ENCODE data around the gene OR4N2. TPM values are rescaled to one million over a fixed set of nuclear protein-coding genes. Genes with fewer than 3 reads are reported as not detected.

Gene OR4N2
- not detected for total RNA-seq

GRCh38 chr14:19803470-19803869 is at the start of gene OR4N2:
OR4N2 (plus strand) TSS chr14:19803770; CDS start chr14:19827449, 23,679 bp downstream.

GRCh38 chr14:19773204-19773603 is 30.4 kb upstream of the OR4N2 start, which contains the start of gene OR4M1:
OR4M1 (plus strand) TSS chr14:19773504; CDS start chr14:19780323, 6,819 bp downstream.

GRCh38 chr14:19874842-19875241 is 71.3 kb downstream of the OR4N2 start, which contains the start of gene OR4K2:
OR4K2 (plus strand) TSS chr14:19875142; CDS start chr14:19876268, 1,126 bp downstream.

Other genes with a start within 250 kb of the OR4N2 start
- gene OR11H2, start 89.9 kb upstream of the OR4N2 start, total RNA-seq = not detected
- not detected for gene OR4Q3, start 60.2 kb upstream of the OR4N2 start, total RNA-seq
- gene OR4M1, start 30.3 kb upstream of the OR4N2 start, total RNA-seq = not detected
- gene OR4K2, start 71.4 kb downstream of the OR4N2 start, total RNA-seq = not detected
- not detected for gene OR4K5, start 116.8 kb downstream of the OR4N2 start, total RNA-seq
- gene OR4K1, start 127.1 kb downstream of the OR4N2 start, total RNA-seq = not detected
- not detected for gene OR4K15, start 171.8 kb downstream of the OR4N2 start, total RNA-seq
- not detected for gene OR4Q2, start 198.4 kb downstream of the OR4N2 start, total RNA-seq
- not detected for gene OR4K14, start 215.5 kb downstream of the OR4N2 start, total RNA-seq
- not detected for gene OR4K13, start 232.3 kb downstream of the OR4N2 start, total RNA-seq

Measured in parietal lobe (tissue), 1 donor.